CD14-positive monocyte (primary cell): ENCODE data around the gene TBC1D3B. TPM values are rescaled to one million over a fixed set of nuclear protein-coding genes. Genes with fewer than 3 reads are reported as not detected.
A peak's percentile ranks its signal among the peaks of the same experiment; 100 is the strongest.

Experiments used
- DNase-seq, 3 donors: peaks; one replicate each; pipeline ENCODE4 v3.0.0-alpha.2; 2011 to 2022
- H2AFZ ChIP-seq: 2 replicates; pipeline ENCODE4 v1.6.0; 2012; ENCODE audit warnings: mild to moderate bottlenecking, low read depth, low read length, inconsistent platforms; ENCODE audit not compliant: insufficient read depth, poor library complexity, severe bottlenecking
- H3K27ac ChIP-seq, 2 donors: 1 replicate in 1 of 2; 2 replicates in 1 of 2; pipeline ENCODE4 v1.5.1; 2012 to 2013; ENCODE audit warnings: low read length in 2 of 2, control low read depth in 1 of 2, inconsistent platforms in 1 of 2, low read depth in 1 of 2, mild to moderate bottlenecking in 1 of 2
- H3K27me3 ChIP-seq, 2 donors: one replicate each; pipeline versions ENCODE4 v1.6.0 to v1.6.1; 2011 to 2013; ENCODE audit warnings: low read length in 2 of 2; ENCODE audit not compliant: control insufficient read depth in 2 of 2, insufficient read depth in 2 of 2
- H3K36me3 ChIP-seq, 2 donors: replicated peaks in 1 of 2; 1 replicate in 1 of 2; 2 replicates in 1 of 2; pipeline versions ENCODE4 v1.5.1 to v1.6.1; 2012 to 2013; ENCODE audit warnings: low read length in 2 of 2, control low read depth in 1 of 2, inconsistent platforms in 1 of 2, mild to moderate bottlenecking in 1 of 2; ENCODE audit not compliant: insufficient read depth in 2 of 2, control insufficient read depth in 1 of 2
- H3K4me1 ChIP-seq, 2 donors: 1 replicate in 1 of 2; 2 replicates in 1 of 2; pipeline versions ENCODE4 v1.5.1 to v1.6.1; 2012 to 2013; ENCODE audit warnings: low read length in 2 of 2, control low read depth in 1 of 2, inconsistent platforms in 1 of 2, mild to moderate bottlenecking in 1 of 2, moderate library complexity in 1 of 2; ENCODE audit not compliant: insufficient read depth in 2 of 2, control insufficient read depth in 1 of 2
- H3K4me2 ChIP-seq: replicated peaks from 2 replicates; pipeline ENCODE3; 2012; ENCODE audit warnings: low read length, moderate library complexity, mild to moderate bottlenecking; ENCODE audit not compliant: poor library complexity, severe bottlenecking; ENCODE audit errors: extremely low read depth
- H3K4me3 ChIP-seq, 3 experiments: fragments of 200-600 bp in 1 of 3; sonication (generic) in 1 of 3; replicated peaks in 1 of 3; 1 replicate in 2 of 3; 2 replicates in 1 of 3; pipeline ENCODE4 v1.5.1; 2011 to 2013; ENCODE audit warnings: low read length in 3 of 3, mild to moderate bottlenecking in 3 of 3, control low read depth in 2 of 3, low read depth in 2 of 3, inconsistent platforms in 1 of 3, moderate library complexity in 1 of 3
- H3K79me2 ChIP-seq: 2 replicates; pipeline ENCODE4 v1.6.0; 2012; ENCODE audit warnings: mild to moderate bottlenecking, control low read depth, inconsistent platforms, low read length, moderate library complexity; ENCODE audit not compliant: insufficient read depth
- H3K9ac ChIP-seq: 2 replicates; pipeline ENCODE4 v1.6.0; 2017; ENCODE audit warnings: low read length, mild to moderate bottlenecking; ENCODE audit not compliant: insufficient read depth, poor library complexity, severe bottlenecking
- H3K9me3 ChIP-seq, 2 donors: replicated peaks in 1 of 2; 1 replicate in 1 of 2; 2 replicates in 1 of 2; pipeline versions ENCODE4 v1.5.1 to v1.6.1; 2012 to 2013; ENCODE audit warnings: low read length in 2 of 2, control low read depth in 1 of 2; ENCODE audit not compliant: control insufficient read depth in 1 of 2, insufficient read depth in 1 of 2
- H4K20me1 ChIP-seq: 2 replicates; pipeline ENCODE4 v1.6.0; 2012; ENCODE audit warnings: mild to moderate bottlenecking, low read length, control low read depth, moderate library complexity; ENCODE audit not compliant: insufficient read depth
- H3K27ac Mint-ChIP-seq, 7 donors: one replicate each; pipeline ENCODE4 v1.8.0; 2020; ENCODE audit warnings: mild to moderate bottlenecking in 7 of 7, mixed read lengths in 7 of 7, moderate library complexity in 6 of 7, inconsistent platforms in 2 of 7
- H3K27me3 Mint-ChIP-seq, 3 donors: one replicate each; pipeline ENCODE4 v1.8.0; 2021 to 2022; ENCODE audit warnings: low read depth in 3 of 3, mild to moderate bottlenecking in 3 of 3, mixed read lengths in 3 of 3, moderate library complexity in 3 of 3, inconsistent platforms in 1 of 3
- H3K36me3 Mint-ChIP-seq, 2 donors: one replicate each; pipeline ENCODE4 v1.8.0; 2020; ENCODE audit warnings: mixed read lengths in 2 of 2, inconsistent platforms in 1 of 2, mild to moderate bottlenecking in 1 of 2
- H3K4me1 Mint-ChIP-seq: one replicate; pipeline ENCODE4 v1.8.0; 2020; ENCODE audit warnings: mild to moderate bottlenecking, mixed read lengths
- H3K4me3 Mint-ChIP-seq, 2 donors: one replicate each; pipeline ENCODE4 v1.8.0; 2020; ENCODE audit warnings: mild to moderate bottlenecking in 2 of 2, mixed read lengths in 2 of 2, moderate library complexity in 1 of 2
- H3K9me3 Mint-ChIP-seq, 7 donors: one replicate each; pipeline ENCODE4 v1.8.0; 2020 to 2022; ENCODE audit warnings: mixed read lengths in 7 of 7, mild to moderate bottlenecking in 6 of 7, moderate library complexity in 6 of 7, inconsistent platforms in 2 of 7
- WGBS: methylation state at CpG from one replicate; pipeline ENCODE4 v1.1.5; 2013; ENCODE audit warnings: missing lambda C conversion rate; ENCODE audit not compliant: insufficient coverage; 5-methylcytosine and 5-hydroxymethylcytosine counted together
- intact Hi-C, 2 donors: fragments of 100-400 bp; cut with micrococcal nuclease; formaldehyde crosslinking; loops; one replicate each; pipeline versions ENCODE4 v1.15.0 to v1.15.1; 2023
- polyA plus RNA-seq, 3 donors: library from polyadenylated mRNA; depleted of rRNA in 1 of 3; unstranded in 2 of 3; stranded (reverse) in 1 of 3; fragments of 300-500 nt in 2 of 3; fragments of >200 nt in 1 of 3; fragmentation: Illumina TruSeq in 2 of 3; gene quantifications; 1 replicate in 2 of 3; 2 replicates in 1 of 3; pipeline ENCODE4 v1.2.3, GENCODE V29; 2012 to 2021
- TF ChIP-seq, protein P1 (sequence below): fragments of 200-600 bp; IDR thresholded peaks from one replicate; pipeline ENCODE4 v1.8.0; 2022; ENCODE audit warnings: antibody characterized with exemption, mild to moderate bottlenecking

TBC1D3B gene
- polyA plus RNA-seq, 3 donors = 1.8 TPM; not detected in 2

DNA sequence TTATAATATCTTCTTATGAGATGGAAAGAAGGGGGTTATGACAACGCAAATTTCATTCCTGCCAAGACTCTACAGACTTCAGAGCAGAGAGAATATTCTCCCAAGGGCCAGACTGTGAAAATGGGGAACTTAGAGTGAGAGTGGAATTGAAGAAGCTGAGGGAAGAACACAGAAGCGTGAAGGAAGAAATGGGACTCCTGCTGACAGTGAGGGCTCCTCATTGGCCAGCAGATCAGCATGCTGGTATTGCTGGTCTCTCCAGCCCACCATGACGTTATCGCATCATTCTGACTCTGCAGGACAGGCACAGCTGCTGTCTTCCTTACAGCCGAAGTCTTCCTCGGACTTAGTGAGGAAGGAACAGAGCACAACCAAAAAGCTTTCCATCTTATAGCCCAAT lies 48.5 kb downstream of the TBC1D3B start:
- Histone ChIP-seq H3K9me3 (peaks cover 17 to 25% of the 10 kb centered on the region in 2 donors), H3K36me3 (no peaks in the 10 kb centered on the region), H4K20me1 (no peaks in the 10 kb centered on the region), H3K4me2 (no peak overlapping the region), H3K27me3 (no peaks in the 10 kb centered on the region), H3K9ac (no peak overlapping the region), H3K79me2 (no peaks in the 10 kb centered on the region), H3K4me1 (peaks cover 15 to 27% of the 10 kb centered on the region in 2 donors), H2AFZ (no peak overlapping the region), H3K27ac (no peak overlapping the region), H3K4me3 (no peak overlapping the region)
- 46% methylated on average over 3 of the region's 6 CpGs for WGBS
- peak in 1 of 3 donors; percentile 27 for DNase-seq
- Mint-ChIP-seq H3K36me3 (peaks cover 0 to 3% of the 10 kb centered on the region in 2 donors), H3K4me1 (peaks cover 33% of the 10 kb centered on the region), H3K9me3 (peaks cover 14 to 29% (median 24%) of the 10 kb centered on the region in 7 donors), H3K4me3 (no peak overlapping the region), H3K27ac (peak overlapping the region in 1 of 7 donors; percentile 59), H3K27me3 (peaks cover 0 to 7% (median 1%) of the 10 kb centered on the region in 3 donors)
- intact Hi-C loops = no loop called here
- TF ChIP-seq, protein P1, sequence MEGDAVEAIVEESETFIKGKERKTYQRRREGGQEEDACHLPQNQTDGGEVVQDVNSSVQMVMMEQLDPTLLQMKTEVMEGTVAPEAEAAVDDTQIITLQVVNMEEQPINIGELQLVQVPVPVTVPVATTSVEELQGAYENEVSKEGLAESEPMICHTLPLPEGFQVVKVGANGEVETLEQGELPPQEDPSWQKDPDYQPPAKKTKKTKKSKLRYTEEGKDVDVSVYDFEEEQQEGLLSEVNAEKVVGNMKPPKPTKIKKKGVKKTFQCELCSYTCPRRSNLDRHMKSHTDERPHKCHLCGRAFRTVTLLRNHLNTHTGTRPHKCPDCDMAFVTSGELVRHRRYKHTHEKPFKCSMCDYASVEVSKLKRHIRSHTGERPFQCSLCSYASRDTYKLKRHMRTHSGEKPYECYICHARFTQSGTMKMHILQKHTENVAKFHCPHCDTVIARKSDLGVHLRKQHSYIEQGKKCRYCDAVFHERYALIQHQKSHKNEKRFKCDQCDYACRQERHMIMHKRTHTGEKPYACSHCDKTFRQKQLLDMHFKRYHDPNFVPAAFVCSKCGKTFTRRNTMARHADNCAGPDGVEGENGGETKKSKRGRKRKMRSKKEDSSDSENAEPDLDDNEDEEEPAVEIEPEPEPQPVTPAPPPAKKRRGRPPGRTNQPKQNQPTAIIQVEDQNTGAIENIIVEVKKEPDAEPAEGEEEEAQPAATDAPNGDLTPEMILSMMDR = no peak

DNA sequence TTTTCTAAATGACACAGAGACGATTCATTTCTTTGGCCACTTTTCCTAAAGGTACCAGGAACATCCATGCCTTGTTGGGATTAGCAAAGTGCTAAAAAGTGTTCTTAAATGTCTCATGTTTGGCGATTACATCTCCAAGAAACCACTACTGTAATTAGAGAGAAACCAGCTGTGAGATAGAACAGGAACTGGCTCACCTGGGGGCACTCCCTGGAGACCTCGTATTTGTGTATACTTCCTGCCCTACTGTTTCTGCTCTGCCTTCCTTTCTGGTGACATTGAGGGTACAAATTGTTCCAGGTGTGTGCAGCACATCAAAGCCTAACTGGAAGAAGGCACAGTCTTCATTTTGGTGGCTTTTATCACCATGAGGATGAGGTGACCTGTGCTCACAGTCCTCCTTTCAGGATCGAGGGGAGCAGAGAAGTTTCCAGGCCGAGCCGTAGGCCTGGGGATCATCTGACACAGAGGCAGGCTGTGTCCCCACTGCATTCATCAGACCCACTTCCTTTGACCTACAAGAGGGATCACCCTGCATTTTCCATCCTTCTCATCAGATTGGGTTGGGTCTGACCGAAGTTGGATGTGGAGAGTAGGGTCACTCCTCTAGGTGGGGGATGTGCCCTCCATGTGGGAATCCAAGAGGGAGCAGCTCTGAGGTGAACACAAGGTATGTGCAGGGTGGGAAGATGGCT lies 49.1 kb downstream of the TBC1D3B start:
- Histone ChIP-seq H3K36me3 (no peaks in the 10 kb centered on the region), H3K9ac (no peak overlapping the region), H3K4me2 (no peak overlapping the region), H3K4me1 (peaks cover 15 to 24% of the 10 kb centered on the region in 2 donors), H3K4me3 (no peak overlapping the region), H3K9me3 (peaks cover 17 to 25% of the 10 kb centered on the region in 2 donors), H3K27me3 (no peaks in the 10 kb centered on the region), H4K20me1 (no peaks in the 10 kb centered on the region), H2AFZ (no peak overlapping the region), H3K79me2 (no peaks in the 10 kb centered on the region), H3K27ac (no peak overlapping the region)
- 80% methylated on average over 2 of the region's 7 CpGs for WGBS
- Mint-ChIP-seq H3K9me3 (peaks cover 14 to 29% (median 24%) of the 10 kb centered on the region in 7 donors), H3K27me3 (peaks cover 0 to 7% (median 1%) of the 10 kb centered on the region in 3 donors), H3K27ac (peak overlapping the region in 1 of 7 donors; percentile 59), H3K4me1 (peaks cover 28% of the 10 kb centered on the region), H3K4me3 (no peak overlapping the region), H3K36me3 (peaks cover 0 to 3% of the 10 kb centered on the region in 2 donors)
- intact Hi-C loops = no loop called here
- no peak for DNase-seq
- TF ChIP-seq, protein P1 = no peak
